Right lobe of liver (tissue), 4 donors: ENCODE measurements around the gene FMN2.

Experiments used
- POLR2A ChIP-seq: fragments of 450-650 bp; IDR thresholded peaks from one replicate; pipeline ENCODE4 v1.6.1; 2017; ENCODE audit warnings: antibody characterized with exemption, mild to moderate bottlenecking
- TF ChIP-seq, protein P1 (sequence below), 4 donors: fragments of 200-600 bp in 3 of 4; fragments of 450-650 bp in 1 of 4; IDR thresholded peaks; one replicate each; pipeline versions ENCODE4 v1.5.1 to v1.8.0; 2016 to 2022; ENCODE audit warnings: antibody characterized with exemption in 4 of 4, mild to moderate bottlenecking in 2 of 4
- donor health status: DM: no; HTN: no; CAD: no.
- donor health status: DM: no; HTN: no; CAD: no.
- donor health status: DM: no; HTN: yes; CAD: no.

DNA sequence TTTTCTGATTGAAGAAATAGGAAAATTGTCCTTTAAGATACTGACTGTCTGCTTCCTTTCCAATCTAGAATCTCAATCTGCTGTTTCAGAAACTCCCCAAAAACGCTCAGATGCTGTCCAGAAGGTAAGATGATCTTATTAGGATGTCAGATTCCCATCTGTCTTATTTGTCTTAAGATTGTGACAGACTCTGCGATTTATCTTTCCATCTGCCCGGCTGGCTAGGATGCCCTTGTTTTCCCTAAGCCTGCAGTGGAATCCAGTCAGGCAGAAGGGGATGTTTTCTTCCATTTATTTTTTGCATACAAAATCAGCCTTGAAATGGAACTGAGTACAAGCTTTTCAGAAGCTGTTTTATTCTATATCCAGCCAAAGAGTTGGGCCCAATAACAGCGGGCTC is 96.5 kb downstream of the FMN2 start:
- TF ChIP-seq POLR2A: no peak
- TF ChIP-seq, protein P1, sequence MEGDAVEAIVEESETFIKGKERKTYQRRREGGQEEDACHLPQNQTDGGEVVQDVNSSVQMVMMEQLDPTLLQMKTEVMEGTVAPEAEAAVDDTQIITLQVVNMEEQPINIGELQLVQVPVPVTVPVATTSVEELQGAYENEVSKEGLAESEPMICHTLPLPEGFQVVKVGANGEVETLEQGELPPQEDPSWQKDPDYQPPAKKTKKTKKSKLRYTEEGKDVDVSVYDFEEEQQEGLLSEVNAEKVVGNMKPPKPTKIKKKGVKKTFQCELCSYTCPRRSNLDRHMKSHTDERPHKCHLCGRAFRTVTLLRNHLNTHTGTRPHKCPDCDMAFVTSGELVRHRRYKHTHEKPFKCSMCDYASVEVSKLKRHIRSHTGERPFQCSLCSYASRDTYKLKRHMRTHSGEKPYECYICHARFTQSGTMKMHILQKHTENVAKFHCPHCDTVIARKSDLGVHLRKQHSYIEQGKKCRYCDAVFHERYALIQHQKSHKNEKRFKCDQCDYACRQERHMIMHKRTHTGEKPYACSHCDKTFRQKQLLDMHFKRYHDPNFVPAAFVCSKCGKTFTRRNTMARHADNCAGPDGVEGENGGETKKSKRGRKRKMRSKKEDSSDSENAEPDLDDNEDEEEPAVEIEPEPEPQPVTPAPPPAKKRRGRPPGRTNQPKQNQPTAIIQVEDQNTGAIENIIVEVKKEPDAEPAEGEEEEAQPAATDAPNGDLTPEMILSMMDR (IDR thresholded peaks at IDR 0.05): no peak
